ENCODE results near the gene SLC7A9.

SLC7A9 gene

DNA sequence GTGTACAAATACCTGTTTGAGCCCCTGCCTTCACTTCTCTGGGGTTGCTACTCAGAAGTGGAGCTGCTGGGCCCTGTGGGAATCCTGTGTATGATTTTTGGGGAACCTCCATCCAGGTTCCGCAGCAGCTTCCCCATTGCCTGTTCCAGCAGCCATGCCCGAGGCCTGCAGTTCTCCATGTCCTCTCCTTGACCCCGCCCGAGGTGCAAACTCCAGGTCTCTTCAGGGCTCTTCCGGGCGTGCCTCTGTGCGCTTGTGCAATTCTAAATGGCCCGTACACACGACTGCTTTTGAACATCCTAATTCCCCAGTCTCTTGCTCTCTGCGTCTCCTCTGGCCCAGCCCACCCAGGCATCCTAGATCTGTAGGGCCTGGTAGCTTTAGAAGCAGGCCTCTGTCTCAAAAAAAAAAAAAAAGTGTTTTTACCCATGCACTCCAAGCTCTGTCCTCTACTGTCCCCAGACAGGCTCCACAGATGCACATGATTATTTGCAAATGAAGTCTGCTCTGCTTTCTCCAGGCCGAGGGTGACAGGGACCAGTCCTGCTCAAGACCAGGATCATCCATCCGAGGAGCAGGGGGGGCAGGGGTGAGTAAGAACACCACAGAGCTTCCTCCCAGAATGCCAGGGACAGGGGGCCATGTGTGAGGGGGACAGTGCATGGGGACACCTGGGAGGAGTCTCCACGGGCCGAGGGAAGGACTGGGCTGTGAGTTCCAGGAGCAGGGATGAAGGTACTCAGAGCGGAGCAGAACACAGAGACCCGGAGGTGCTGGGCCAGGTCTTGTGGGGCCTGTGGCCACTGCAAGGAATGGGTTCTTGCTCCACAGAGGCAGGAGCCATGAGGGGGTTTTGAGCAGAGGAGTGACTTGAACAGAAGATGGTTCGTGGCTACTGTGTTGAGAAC is 51.7 kb downstream of the SLC7A9 start:
- Histone ChIP-seq H3K27me3 (ENCODE audit: control insufficient read depth, insufficient read depth, low read length) (no peaks in the 10 kb centered on the region), H3K36me3 (ENCODE audit: control insufficient read depth, insufficient read depth, low read length) (no peaks in the 10 kb centered on the region), H3K4me3 (ENCODE audit: low read length) (no peak overlapping the region), H3K9me3 (ENCODE audit: control insufficient read depth, insufficient read depth, low read length) (no peaks in the 10 kb centered on the region), H3K27ac (ENCODE audit: low read length) (no peak overlapping the region), H3K4me1 (ENCODE audit: control insufficient read depth, insufficient read depth, low read length) (peaks cover 5% of the 10 kb centered on the region)
- no CpG with 5 or more reads among the region's 17 CpGs for WGBS (ENCODE audit: insufficient coverage, insufficient read length)
- no peak for DNase-seq (ENCODE audit: low read depth, low spot score)

GRCh38 chr19:32816555-32817099 is 52.9 kb downstream of the SLC7A9 start:
- Histone ChIP-seq H3K9me3 (ENCODE audit: control insufficient read depth, insufficient read depth, low read length) (no peaks in the 10 kb centered on the region), H3K4me3 (ENCODE audit: low read length) (no peak overlapping the region), H3K27me3 (ENCODE audit: control insufficient read depth, insufficient read depth, low read length) (no peaks in the 10 kb centered on the region), H3K36me3 (ENCODE audit: control insufficient read depth, insufficient read depth, low read length) (no peaks in the 10 kb centered on the region), H3K27ac (ENCODE audit: low read length) (no peak overlapping the region), H3K4me1 (ENCODE audit: control insufficient read depth, insufficient read depth, low read length) (peaks cover 5% of the 10 kb centered on the region)
- DNase-seq (ENCODE audit: low read depth, low spot score), result no peak
- WGBS (ENCODE audit: insufficient coverage, insufficient read length), result no CpG with 5 or more reads among the region's 7 CpGs

DNA sequence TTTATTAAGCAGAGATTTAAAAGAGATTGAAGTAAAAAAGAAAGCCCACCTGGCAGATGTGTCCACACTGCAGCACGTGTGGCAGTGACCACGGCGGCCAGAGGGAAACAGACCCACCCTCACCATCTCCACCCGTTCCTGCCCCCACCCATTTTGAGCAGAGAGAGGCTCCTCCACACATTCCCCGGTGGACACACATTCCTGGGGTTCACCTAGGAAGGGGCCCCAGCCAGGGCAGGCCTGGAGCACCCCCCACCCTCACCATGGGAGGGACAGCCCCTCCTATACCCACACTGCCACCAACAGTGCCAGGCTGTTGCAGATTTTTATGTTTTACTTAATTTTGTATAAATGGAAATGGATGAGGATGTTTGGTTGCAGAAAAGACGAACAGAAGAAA is 54.9 kb downstream of the SLC7A9 start:
- Histone ChIP-seq H3K27me3 (ENCODE audit: control insufficient read depth, insufficient read depth, low read length) (no peaks in the 10 kb centered on the region), H3K9me3 (ENCODE audit: control insufficient read depth, insufficient read depth, low read length) (no peaks in the 10 kb centered on the region), H3K36me3 (ENCODE audit: control insufficient read depth, insufficient read depth, low read length) (no peaks in the 10 kb centered on the region), H3K4me1 (ENCODE audit: control insufficient read depth, insufficient read depth, low read length) (peaks cover 5% of the 10 kb centered on the region), H3K4me3 (ENCODE audit: low read length) (no peak overlapping the region), H3K27ac (ENCODE audit: low read length) (no peak overlapping the region)
- WGBS (ENCODE audit: insufficient coverage, insufficient read length), result 100% methylated on average over 1 of the region's 6 CpGs
- DNase-seq (ENCODE audit: low read depth, low spot score), result no peak

GRCh38 chr19:32813862-32814425 is 55.6 kb downstream of the SLC7A9 start:
- no peaks in the 10 kb centered on the region for H3K36me3 ChIP-seq (ENCODE audit: control insufficient read depth, insufficient read depth, low read length)
- no peaks in the 10 kb centered on the region for H3K27me3 ChIP-seq (ENCODE audit: control insufficient read depth, insufficient read depth, low read length)
- no peaks in the 10 kb centered on the region for H3K9me3 ChIP-seq (ENCODE audit: control insufficient read depth, insufficient read depth, low read length)
- H3K4me1 ChIP-seq (ENCODE audit: control insufficient read depth, insufficient read depth, low read length), result peaks cover 5% of the 10 kb centered on the region
- DNase-seq (ENCODE audit: low read depth, low spot score), result no peak
- WGBS (ENCODE audit: insufficient coverage, insufficient read length), result no CpG with 5 or more reads among the region's 15 CpGs
- no peak overlapping the region for H3K4me3 ChIP-seq (ENCODE audit: low read length)
- no peak overlapping the region for H3K27ac ChIP-seq (ENCODE audit: low read length)

GRCh38 chr19:32812571-32812970 is 57.0 kb downstream of the SLC7A9 start:
- H3K27me3 ChIP-seq (ENCODE audit: control insufficient read depth, insufficient read depth, low read length), result no peaks in the 10 kb centered on the region
- WGBS (ENCODE audit: insufficient coverage, insufficient read length), result no CpG with 5 or more reads among the region's 3 CpGs
- no peaks in the 10 kb centered on the region for H3K9me3 ChIP-seq (ENCODE audit: control insufficient read depth, insufficient read depth, low read length)
- no peak overlapping the region for H3K27ac ChIP-seq (ENCODE audit: low read length)
- no peaks in the 10 kb centered on the region for H3K36me3 ChIP-seq (ENCODE audit: control insufficient read depth, insufficient read depth, low read length)
- H3K4me1 ChIP-seq (ENCODE audit: control insufficient read depth, insufficient read depth, low read length), result peaks cover 5% of the 10 kb centered on the region
- H3K4me3 ChIP-seq (ENCODE audit: low read length), result no peak overlapping the region
- no peak for DNase-seq (ENCODE audit: low read depth, low spot score)

DNA sequence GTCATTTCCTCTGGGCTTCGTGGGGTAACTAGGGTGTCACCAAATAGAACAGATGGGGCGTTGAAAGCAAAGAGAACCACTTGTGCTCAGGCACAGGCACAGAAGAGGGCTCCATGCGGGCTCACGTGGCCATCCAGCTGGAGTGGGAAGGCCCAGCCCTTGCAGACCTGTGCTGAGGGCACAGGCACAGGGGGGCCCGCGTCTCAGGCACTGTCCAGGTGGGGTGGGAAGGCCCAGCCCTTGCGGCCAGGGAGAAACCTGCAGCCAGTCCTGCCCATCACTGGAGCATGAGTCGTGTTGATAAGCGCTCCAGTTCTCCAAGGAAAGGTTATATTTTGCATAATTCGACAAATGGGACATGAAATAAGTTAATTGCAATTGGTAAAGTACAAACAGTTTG is 57.5 kb downstream of the SLC7A9 start:
- no CpG with 5 or more reads among the region's 10 CpGs for WGBS (ENCODE audit: insufficient coverage, insufficient read length)

DNA sequence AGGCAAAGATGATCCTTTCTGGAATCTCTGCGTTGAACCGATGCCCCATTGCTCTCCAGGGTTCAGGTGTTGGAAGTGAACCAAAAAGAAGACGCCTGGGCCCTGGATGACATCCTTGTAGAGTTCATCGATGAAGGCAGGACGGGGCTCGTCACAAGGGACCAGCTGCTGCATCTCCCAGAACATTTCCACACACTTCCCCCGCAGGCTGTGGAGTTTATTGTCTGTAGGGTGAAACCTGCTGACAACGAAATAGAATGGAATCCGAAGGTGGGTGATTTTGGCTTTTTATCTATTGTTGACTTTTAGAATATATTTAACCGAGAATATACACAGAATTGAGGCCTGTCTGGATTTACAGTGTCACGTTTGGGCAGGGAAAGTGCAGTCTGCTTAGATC is 58.4 kb downstream of the SLC7A9 start:
- no peaks in the 10 kb centered on the region for H3K4me1 ChIP-seq (ENCODE audit: control insufficient read depth, insufficient read depth, low read length)
- H3K36me3 ChIP-seq (ENCODE audit: control insufficient read depth, insufficient read depth, low read length), result no peaks in the 10 kb centered on the region
- no peaks in the 10 kb centered on the region for H3K9me3 ChIP-seq (ENCODE audit: control insufficient read depth, insufficient read depth, low read length)
- no peak for DNase-seq (ENCODE audit: low read depth, low spot score)
- H3K27ac ChIP-seq (ENCODE audit: low read length), result no peak overlapping the region
- no peaks in the 10 kb centered on the region for H3K27me3 ChIP-seq (ENCODE audit: control insufficient read depth, insufficient read depth, low read length)
- H3K4me3 ChIP-seq (ENCODE audit: low read length), result no peak overlapping the region
- WGBS (ENCODE audit: insufficient coverage, insufficient read length), result no CpG with 5 or more reads among the region's 11 CpGs

More for the DNA sequence above, 57.5 kb downstream of the SLC7A9 start:
- no peak for DNase-seq (ENCODE audit: low read depth, low spot score)
- Histone ChIP-seq H3K9me3 (ENCODE audit: control insufficient read depth, insufficient read depth, low read length) (no peaks in the 10 kb centered on the region), H3K27ac (ENCODE audit: low read length) (no peak overlapping the region), H3K27me3 (ENCODE audit: control insufficient read depth, insufficient read depth, low read length) (no peaks in the 10 kb centered on the region), H3K36me3 (ENCODE audit: control insufficient read depth, insufficient read depth, low read length) (no peaks in the 10 kb centered on the region), H3K4me3 (ENCODE audit: low read length) (no peak overlapping the region; the same call in 1 of the 2 replicates), H3K4me1 (ENCODE audit: control insufficient read depth, insufficient read depth, low read length) (peaks cover 2% of the 10 kb centered on the region; the same call in 1 of the 2 replicates)

- no peak for DNase-seq (ENCODE audit: low read depth, low spot score)
- H3K4me1 ChIP-seq (ENCODE audit: control insufficient read depth, insufficient read depth, low read length), result no peaks in the 10 kb centered on the region
- no peaks in the 10 kb centered on the region for H3K9me3 ChIP-seq (ENCODE audit: control insufficient read depth, insufficient read depth, low read length)
- no peaks in the 10 kb centered on the region for H3K27me3 ChIP-seq (ENCODE audit: control insufficient read depth, insufficient read depth, low read length)
- WGBS (ENCODE audit: insufficient coverage, insufficient read length), result no CpG with 5 or more reads among the region's 9 CpGs
- H3K27ac ChIP-seq (ENCODE audit: low read length), result no peak overlapping the region
- no peak overlapping the region for H3K4me3 ChIP-seq (ENCODE audit: low read length)
- H3K36me3 ChIP-seq (ENCODE audit: control insufficient read depth, insufficient read depth, low read length), result no peaks in the 10 kb centered on the region
These were observed 59.1 kb downstream of the SLC7A9 start for GRCh38 chr19:32810452-32810851.

DNA sequence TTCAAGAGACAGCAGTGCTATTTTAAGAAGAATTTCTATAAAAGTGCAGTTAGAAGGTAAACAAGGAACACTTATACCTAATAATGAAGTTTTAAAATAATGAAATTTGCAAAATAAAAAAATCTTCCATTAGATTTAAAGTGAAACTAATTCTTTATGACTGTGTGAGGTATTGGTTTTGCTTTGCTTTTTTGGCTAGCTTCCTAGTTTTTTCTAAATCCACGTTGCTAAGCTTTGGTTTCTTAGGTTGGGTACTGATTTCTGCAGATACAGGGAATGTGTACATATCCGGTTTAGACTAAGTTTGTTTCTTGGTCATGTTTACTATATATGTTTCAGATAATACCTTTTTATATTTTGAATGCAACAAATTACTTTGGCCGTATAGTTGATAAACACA is 59.8 kb downstream of the SLC7A9 start:
- Histone ChIP-seq H3K27ac (ENCODE audit: low read length) (no peak overlapping the region), H3K9me3 (ENCODE audit: control insufficient read depth, insufficient read depth, low read length) (no peaks in the 10 kb centered on the region), H3K4me1 (ENCODE audit: control insufficient read depth, insufficient read depth, low read length) (no peaks in the 10 kb centered on the region), H3K27me3 (ENCODE audit: control insufficient read depth, insufficient read depth, low read length) (no peaks in the 10 kb centered on the region), H3K4me3 (ENCODE audit: low read length) (no peak overlapping the region), H3K36me3 (ENCODE audit: control insufficient read depth, insufficient read depth, low read length) (no peaks in the 10 kb centered on the region)
- DNase-seq (ENCODE audit: low read depth, low spot score), result no peak
- no CpG with 5 or more reads among the region's 3 CpGs for WGBS (ENCODE audit: insufficient coverage, insufficient read length)

DNA sequence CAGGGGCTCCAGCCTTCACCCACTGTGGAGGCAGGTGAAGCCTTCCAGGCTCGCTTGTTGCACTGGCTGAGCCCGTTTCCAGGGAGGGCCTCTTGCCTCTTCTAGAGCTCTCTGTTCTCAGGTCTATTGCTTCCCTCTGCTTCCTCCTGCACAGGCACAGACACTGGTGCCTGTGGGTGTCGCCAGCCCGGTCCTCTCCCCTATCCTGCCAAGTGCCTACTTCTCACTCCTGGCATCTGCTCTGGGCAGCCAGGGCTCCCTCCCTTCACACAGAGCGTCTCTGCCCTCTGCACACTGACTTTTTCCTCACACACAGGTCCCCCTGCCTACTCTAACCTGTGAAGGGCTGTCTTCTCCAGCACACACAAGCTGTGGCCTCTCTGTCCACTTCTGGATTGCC is 60.3 kb downstream of the SLC7A9 start:
- DNase-seq (ENCODE audit: low read depth, low spot score), result no peak
- no CpG with 5 or more reads among the region's 5 CpGs for WGBS (ENCODE audit: insufficient coverage, insufficient read length)
- Histone ChIP-seq H3K27me3 (ENCODE audit: control insufficient read depth, insufficient read depth, low read length) (no peaks in the 10 kb centered on the region), H3K36me3 (ENCODE audit: control insufficient read depth, insufficient read depth, low read length) (no peaks in the 10 kb centered on the region), H3K27ac (ENCODE audit: low read length) (no peak overlapping the region), H3K4me3 (ENCODE audit: low read length) (no peak overlapping the region), H3K4me1 (ENCODE audit: control insufficient read depth, insufficient read depth, low read length) (no peaks in the 10 kb centered on the region), H3K9me3 (ENCODE audit: control insufficient read depth, insufficient read depth, low read length) (no peaks in the 10 kb centered on the region)

Data from iPS DF 6.9 (cell line).